ENCODE measurements around the gene CCNE1.

Gene CCNE1

DNA sequence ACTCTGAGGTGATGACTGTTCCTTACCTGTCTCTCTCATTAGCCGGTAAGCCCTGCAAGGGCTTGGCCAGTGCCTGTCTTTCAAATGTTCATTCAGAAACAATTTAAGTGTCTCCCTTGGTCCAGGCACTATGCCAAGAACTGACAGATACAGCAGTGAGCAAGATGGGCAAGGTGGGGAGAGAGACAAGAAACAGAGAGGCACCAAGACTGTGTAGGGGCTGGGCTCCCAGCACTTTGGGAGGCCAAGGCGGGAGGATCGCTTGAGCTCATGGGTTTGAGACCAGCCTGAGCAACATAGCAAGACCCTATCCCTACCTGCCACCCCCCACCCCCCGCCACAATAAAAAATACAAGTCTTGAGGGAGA lies 1.3 kb upstream of the CCNE1 start:
- peaks cover 11% of the 10 kb centered on the region for H3K4me1 ChIP-seq (ENCODE audit: control insufficient read depth, insufficient read depth, low read length)
- TF ChIP-seq ZNF768 (tag by site-specific recombination; IDR thresholded peaks at IDR 0.05) = peak; percentile 32; the same call in 1 of the 2 replicates
- no peak for TF ChIP-seq MYNN (tag by site-specific recombination; IDR thresholded peaks at IDR 0.05; ENCODE audit: borderline replicate concordance)
- no peak for TF ChIP-seq ZNF777 (tag by site-specific recombination; IDR thresholded peaks at IDR 0.05; ENCODE audit: borderline replicate concordance)
- no peak for TF ChIP-seq ZNF214 (tag by site-specific recombination; IDR thresholded peaks at IDR 0.05; ENCODE audit: borderline replicate concordance)
- no peak for TF ChIP-seq ZNF776 (tag by site-specific recombination; IDR thresholded peaks at IDR 0.05; ENCODE audit: borderline replicate concordance)
- TF ChIP-seq ZNF23 (tag by site-specific recombination; IDR thresholded peaks at IDR 0.05; ENCODE audit: borderline replicate concordance) = no peak
- peak; percentile 57; the same call in 1 of the 2 replicates for TF ChIP-seq GLIS1 (tag by site-specific recombination; IDR thresholded peaks at IDR 0.05)
- no peak for TF ChIP-seq ZNF558 (tag by site-specific recombination; IDR thresholded peaks at IDR 0.05)
- TF ChIP-seq ZNF366 (tag by site-specific recombination; conservative IDR thresholded peaks at IDR 0.05) = 0 out of 2 replicates have a peak, but pooled peaks have one; percentile 23
- TF ChIP-seq ZNF311 (tag by site-specific recombination; IDR thresholded peaks at IDR 0.05; ENCODE audit: borderline replicate concordance) = no peak
- no peak for TF ChIP-seq ZNF138 (tag by site-specific recombination; IDR thresholded peaks at IDR 0.05; ENCODE audit: borderline replicate concordance)
- TF ChIP-seq, protein P1, sequence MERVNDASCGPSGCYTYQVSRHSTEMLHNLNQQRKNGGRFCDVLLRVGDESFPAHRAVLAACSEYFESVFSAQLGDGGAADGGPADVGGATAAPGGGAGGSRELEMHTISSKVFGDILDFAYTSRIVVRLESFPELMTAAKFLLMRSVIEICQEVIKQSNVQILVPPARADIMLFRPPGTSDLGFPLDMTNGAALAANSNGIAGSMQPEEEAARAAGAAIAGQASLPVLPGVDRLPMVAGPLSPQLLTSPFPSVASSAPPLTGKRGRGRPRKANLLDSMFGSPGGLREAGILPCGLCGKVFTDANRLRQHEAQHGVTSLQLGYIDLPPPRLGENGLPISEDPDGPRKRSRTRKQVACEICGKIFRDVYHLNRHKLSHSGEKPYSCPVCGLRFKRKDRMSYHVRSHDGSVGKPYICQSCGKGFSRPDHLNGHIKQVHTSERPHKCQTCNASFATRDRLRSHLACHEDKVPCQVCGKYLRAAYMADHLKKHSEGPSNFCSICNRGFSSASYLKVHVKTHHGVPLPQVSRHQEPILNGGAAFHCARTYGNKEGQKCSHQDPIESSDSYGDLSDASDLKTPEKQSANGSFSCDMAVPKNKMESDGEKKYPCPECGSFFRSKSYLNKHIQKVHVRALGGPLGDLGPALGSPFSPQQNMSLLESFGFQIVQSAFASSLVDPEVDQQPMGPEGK (tag by site-specific recombination; IDR thresholded peaks at IDR 0.05) = peak; percentile 22
- no peak for TF ChIP-seq HOXC10 (CRISPR knock-in tag; IDR thresholded peaks at IDR 0.05)
- ChIA-PET CTCF (interaction anchor here (0.5 kb wide), 1 partner anchor 1452 kb away, joined by 5 read pairs; no protein-coding TSS in a partner anchor), POLR2A (interaction anchor here (0.9 to 1.5 kb wide), 2 partner anchors 34 to 37 kb away, joined by 4 to 8 read pairs; no protein-coding TSS in a partner anchor)
- peak overlapping the region; percentile 93; the same call in 1 of the 2 replicates for H3K27ac ChIP-seq (ENCODE audit: extremely low read depth, low read depth, low read length)
- no peak overlapping the region for H3K4me3 ChIP-seq (ENCODE audit: low read depth, low read length)
- H3K9me3 ChIP-seq (ENCODE audit: control insufficient read depth, insufficient read depth, low read depth, low read length) = no peaks in the 10 kb centered on the region
- peaks cover 17 to 25% of the 10 kb centered on the region in 2 experiments for H3K36me3 ChIP-seq (ENCODE audit: control insufficient read depth in 2 of 2, insufficient read depth in 1 of 2, low read length in 2 of 2)

DNA sequence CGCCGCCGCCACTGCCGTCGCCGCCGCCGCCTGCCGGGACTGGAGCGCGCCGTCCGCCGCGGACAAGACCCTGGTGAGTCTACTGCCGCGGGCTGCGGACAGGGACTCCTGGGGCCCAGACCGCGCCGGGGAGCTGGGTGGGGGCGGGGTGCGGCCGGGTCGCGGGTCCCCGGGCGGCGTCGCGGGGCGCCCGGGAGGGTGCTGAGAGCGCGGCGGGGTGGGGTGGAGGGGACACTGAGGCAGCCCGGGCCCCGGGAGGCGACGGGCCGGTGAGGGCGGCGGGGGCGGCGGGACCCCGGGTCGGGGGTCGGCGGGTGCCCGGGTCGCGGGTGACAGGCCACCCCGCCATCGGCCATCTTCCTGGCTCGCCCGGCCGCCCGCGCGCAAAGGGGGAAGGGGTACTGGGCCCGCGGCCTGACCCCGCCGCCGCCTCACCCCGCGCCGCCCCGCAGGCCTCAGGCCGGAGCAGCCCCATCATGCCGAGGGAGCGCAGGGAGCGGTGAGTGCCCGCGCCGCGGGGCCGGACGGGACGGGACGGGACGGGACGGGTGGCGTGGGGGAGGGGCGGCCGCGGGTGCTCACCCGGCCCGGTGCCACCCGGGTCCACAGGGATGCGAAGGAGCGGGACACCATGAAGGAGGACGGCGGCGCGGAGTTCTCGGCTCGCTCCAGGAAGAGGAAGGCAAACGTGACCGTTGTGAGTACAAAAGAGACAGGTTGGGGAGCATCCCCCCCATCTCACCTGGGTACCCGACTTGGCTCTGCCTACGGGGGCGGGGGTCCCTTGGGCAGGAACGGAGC lies 489 bp downstream of the CCNE1 start:
- Histone ChIP-seq H3K9me3 (ENCODE audit: control insufficient read depth, insufficient read depth, low read depth, low read length) (no peaks in the 10 kb centered on the region), H3K4me3 (ENCODE audit: low read depth, low read length) (peak overlapping the region; percentile 47), H3K36me3 (ENCODE audit: control insufficient read depth in 2 of 2, insufficient read depth in 1 of 2, low read length in 2 of 2) (peaks cover 30 to 35% of the 10 kb centered on the region in 2 experiments), H3K27ac (ENCODE audit: extremely low read depth, low read depth, low read length) (peak overlapping the region; percentile 76; the same call in 1 of the 2 replicates), H3K4me1 (ENCODE audit: control insufficient read depth, insufficient read depth, low read length) (peaks cover 11% of the 10 kb centered on the region)
- ChIA-PET POLR2A (interaction anchor here (0.6 to 2.2 kb wide), 2 partner anchors 32 to 98 kb away, joined by 4 to 28 read pairs; no protein-coding TSS in a partner anchor), CTCF (interaction anchor here (1.1 to 2.2 kb wide), 3 partner anchors 41 to 118 kb away, joined by 3 to 10 read pairs (median 4); no protein-coding TSS in a partner anchor)
- TF ChIP-seq SALL2 (tag by site-specific recombination; IDR thresholded peaks at IDR 0.05; ENCODE audit: borderline replicate concordance) (no peak), EGR2 (tag by site-specific recombination; IDR thresholded peaks at IDR 0.05; ENCODE audit: low read depth) (no peak), ZNF48 (tag by site-specific recombination; IDR thresholded peaks at IDR 0.05) (no peak), ZNF202 (tag by site-specific recombination; IDR thresholded peaks at IDR 0.05; ENCODE audit: borderline replicate concordance) (no peak), ZNF221 (tag by site-specific recombination; IDR thresholded peaks at IDR 0.05; ENCODE audit: borderline replicate concordance) (no peak), ZNF433 (tag by site-specific recombination; IDR thresholded peaks at IDR 0.05; ENCODE audit: low read depth) (no peak), KLF1 (tag by site-specific recombination; IDR thresholded peaks at IDR 0.05) (0 out of 2 replicates have a peak, but pooled peaks have one; percentile 28), IKZF3 (tag by site-specific recombination; IDR thresholded peaks at IDR 0.05) (0 out of 2 replicates have a peak, but pooled peaks have one; percentile 15), ZNF341 (tag by site-specific recombination; IDR thresholded peaks at IDR 0.05; ENCODE audit: low read depth) (no peak), KLF9 (tag by site-specific recombination; IDR thresholded peaks at IDR 0.05; ENCODE audit: low read depth) (peak; percentile 42; the same call in 1 of the 2 replicates)
- TF ChIP-seq, protein P2, sequence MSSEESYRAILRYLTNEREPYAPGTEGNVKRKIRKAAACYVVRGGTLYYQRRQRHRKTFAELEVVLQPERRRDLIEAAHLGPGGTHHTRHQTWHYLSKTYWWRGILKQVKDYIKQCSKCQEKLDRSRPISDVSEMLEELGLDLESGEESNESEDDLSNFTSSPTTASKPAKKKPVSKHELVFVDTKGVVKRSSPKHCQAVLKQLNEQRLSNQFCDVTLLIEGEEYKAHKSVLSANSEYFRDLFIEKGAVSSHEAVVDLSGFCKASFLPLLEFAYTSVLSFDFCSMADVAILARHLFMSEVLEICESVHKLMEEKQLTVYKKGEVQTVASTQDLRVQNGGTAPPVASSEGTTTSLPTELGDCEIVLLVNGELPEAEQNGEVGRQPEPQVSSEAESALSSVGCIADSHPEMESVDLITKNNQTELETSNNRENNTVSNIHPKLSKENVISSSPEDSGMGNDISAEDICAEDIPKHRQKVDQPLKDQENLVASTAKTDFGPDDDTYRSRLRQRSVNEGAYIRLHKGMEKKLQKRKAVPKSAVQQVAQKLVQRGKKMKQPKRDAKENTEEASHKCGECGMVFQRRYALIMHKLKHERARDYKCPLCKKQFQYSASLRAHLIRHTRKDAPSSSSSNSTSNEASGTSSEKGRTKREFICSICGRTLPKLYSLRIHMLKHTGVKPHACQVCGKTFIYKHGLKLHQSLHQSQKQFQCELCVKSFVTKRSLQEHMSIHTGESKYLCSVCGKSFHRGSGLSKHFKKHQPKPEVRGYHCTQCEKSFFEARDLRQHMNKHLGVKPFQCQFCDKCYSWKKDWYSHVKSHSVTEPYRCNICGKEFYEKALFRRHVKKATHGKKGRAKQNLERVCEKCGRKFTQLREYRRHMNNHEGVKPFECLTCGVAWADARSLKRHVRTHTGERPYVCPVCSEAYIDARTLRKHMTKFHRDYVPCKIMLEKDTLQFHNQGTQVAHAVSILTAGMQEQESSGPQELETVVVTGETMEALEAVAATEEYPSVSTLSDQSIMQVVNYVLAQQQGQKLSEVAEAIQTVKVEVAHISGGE (tag by site-specific recombination; conservative IDR thresholded peaks at IDR 0.05; ENCODE audit: low read depth) = peak; percentile 20; the same call in 1 of the 2 replicates
- TF ChIP-seq, protein P3, sequence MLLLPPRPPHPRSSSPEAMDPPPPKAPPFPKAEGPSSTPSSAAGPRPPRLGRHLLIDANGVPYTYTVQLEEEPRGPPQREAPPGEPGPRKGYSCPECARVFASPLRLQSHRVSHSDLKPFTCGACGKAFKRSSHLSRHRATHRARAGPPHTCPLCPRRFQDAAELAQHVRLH (tag by site-specific recombination; IDR thresholded peaks at IDR 0.05) = no peak
- TF ChIP-seq, protein P1 (tag by site-specific recombination; IDR thresholded peaks at IDR 0.05) = peak; percentile 74

Measured in HEK293 (cell line).